Activated T-cell treated with anti-CD3 and anti-CD28 coated beads, Interleukin-2, amount 50 U/mL, for 48 hours (primary cell): ENCODE measurements around the gene SLC18A3.

Experiments
- DNase-seq, 2 experiments: peaks; one replicate each; pipeline ENCODE4 v3.0.0-alpha.2; 2020

SLC18A3 gene

DNA sequence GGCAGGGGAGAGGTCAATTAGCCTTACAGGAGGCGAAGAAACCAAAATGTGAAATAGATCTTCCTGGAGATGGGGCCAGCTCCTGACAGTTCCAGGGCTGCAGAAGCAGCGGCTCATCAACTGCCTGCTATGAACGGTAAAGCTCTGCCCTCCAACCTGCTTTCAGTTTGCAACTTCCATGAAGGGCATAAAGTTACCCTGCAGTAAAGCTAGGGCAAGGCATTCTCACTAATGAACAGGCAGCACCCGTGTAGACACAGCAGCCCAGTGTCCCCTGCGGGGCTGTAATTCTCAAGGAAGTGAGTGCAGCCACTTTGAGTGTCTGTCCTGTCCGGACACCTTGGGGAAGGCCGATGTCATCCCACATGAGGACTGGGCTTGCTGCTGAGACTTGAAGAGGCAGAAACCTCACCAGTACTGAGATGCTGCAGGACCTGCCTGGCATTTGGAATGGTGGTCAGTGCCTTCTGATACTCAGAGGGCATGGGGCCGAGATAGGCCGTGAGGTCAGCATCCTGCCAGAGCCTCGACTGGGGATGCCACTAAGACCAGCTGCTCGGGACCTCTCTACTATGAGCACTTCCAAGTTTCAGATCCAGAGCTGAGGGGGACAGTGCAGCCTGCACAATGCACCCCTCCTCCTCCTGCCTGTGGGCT is 43.3 kb downstream of the SLC18A3 start:
- no peak for DNase-seq

DNA sequence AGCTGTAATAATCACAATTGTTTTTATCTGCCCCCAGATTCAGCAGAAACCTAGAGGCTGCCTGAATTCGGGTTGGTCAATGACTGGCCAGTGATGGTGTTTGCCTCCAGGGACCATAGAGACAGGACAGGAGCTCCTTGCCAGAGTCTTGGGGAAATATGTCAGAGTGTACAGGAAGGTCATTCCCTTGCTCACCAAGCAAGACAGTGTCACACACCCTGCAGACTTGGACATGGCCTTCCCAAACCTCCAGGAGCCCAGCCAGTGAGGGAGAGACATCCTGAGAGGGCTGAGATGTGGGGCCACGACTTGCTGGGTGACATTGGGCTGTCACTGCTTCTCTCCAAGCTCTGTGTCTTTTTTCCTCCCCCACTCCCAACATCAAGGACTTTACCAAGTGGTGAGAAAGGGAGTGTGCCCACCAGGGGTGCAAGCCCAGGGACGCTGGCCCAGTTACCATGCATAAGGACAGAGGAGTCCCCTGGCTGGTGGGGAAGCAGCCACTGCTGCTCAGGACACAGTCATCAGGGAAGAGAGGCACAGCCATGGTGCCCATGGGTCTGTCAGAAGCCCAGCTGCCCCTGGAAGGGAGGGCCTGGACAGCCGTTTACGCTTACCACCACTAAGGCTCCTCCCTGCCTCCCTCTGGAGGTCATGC is 44.1 kb downstream of the SLC18A3 start:
- DNase-seq, result no peak

DNA sequence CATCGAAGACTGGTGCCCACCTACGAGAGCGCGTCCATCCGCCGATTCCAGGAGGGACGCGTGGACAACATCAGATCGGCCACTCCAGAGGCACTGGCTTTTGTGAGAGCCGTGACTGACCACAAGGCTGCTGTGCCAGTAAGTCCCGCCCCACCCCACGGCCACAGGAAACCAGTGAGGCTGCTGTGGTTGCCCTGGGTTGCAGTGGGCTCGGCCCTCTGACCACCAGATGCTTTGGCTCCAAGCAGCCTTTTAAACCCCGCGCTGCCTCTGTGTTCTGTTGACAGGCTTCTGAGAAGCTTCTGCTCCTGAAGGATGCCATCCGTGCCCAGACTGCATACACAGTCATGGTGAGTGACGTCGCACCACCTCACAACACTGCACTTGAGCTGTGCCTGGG is 45.0 kb downstream of the SLC18A3 start:
- no peak for DNase-seq

DNA sequence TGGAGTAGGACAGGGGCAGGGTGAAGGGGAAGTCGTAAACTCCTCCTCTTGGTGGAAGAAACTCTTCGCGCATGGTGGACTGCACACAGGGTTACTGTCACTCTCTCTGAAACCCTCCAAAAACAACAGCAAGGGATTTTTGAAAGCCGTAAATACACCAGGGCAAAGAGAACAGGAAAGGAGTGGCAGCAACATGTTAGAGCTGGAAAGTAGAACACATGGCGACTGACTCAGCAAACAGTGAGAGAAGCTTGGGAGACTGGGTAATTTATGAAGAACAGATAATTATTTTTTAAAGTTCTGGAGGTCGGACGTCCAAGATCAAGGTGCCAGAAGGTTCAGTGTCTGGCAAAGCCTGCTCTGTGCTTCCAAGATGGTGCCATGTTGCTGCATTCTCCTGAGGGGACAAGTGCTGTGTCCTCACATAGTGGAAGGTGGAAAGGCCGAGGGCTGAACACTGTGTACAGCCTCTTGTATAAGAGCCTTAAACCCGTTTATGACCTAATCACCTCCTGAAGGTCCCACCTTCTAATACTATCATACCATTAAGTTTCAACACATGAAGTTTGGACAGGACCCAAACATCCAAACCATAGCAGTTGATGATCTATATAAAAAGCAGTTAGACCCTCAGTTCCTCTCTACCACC is 46.9 kb downstream of the SLC18A3 start:
- DNase-seq, result no peak

DNA sequence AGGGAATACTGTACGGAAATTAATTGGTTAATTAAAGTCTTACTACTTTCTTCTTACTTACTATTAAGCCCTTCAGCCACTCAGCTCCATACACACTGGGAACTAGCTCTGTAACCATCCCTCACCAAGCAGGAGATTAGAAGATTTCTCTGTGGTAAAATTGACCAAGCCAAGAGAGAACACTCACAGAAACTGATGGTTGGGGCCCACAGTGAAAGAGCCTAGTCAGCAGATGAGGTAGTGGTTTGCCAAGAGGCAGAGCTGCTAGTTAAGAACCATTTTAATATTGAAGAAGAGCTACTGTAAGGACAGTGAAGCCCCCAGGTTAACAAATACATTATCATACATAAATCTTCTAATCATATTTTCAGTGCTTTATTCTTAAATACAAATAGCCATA is 47.5 kb downstream of the SLC18A3 start:
- no peak for DNase-seq

DNA sequence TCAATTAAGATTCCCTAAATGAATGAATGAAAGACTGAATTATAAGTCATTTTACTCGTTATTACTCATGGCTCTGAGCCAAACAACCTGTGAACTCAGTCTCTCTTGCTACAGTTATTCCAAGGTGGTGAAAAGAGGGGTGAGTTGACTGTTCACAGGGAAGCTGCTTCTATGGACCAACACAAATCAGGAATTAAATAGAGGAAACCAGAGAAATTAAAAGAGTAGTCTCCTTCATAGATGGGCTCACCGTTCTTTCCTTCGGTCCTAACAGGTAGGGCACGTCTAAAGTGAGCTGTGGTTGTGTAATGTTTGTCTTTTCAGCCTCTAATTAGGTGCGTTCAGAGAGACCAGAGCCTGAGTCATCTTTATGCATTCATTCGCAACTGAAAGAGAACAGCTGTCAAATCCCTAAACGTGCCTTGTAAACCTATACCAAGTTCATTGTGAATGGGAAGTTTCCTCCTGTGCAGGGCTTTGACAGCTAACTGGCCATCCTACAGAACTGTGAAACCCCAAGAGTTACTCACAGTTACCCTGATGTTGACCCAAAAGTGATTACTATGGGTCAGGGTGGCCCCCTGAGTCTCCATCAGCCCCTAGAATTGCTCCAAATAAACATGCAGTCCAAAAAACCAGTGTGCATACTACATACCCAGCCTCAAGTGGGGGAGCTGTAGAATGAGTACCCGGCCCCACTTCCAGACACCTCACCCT is 51.2 kb downstream of the SLC18A3 start:
- DNase-seq, result no peak
